PFSK-1 (cell line): ENCODE measurements around the gene PPIB.

ENCODE experiments used
- FOXP2 ChIP-seq: optimal IDR thresholded peaks from 2 replicates; pipeline ENCODE3; 2011; ENCODE audit warnings: borderline replicate concordance, control low read depth, inconsistent platforms; ENCODE audit not compliant: insufficient read depth; ENCODE audit errors: extremely low read length, extremely low read depth
- POLR2AphosphoS5 ChIP-seq: IDR thresholded peaks from 2 replicates; pipeline ENCODE4 v1.6.1; 2012; ENCODE audit warnings: low read depth, mild to moderate bottlenecking, control low read depth, low read length, moderate library complexity
- REST ChIP-seq, 2 experiments: IDR thresholded peaks; 2 replicates each; pipeline versions ENCODE4 v1.6.1 to v1.8.0; 2011 to 2012; ENCODE audit warnings: low read depth in 2 of 2, low read length in 2 of 2, control low read depth in 1 of 2, inconsistent platforms in 1 of 2, mild to moderate bottlenecking in 1 of 2, moderate library complexity in 1 of 2; ENCODE audit not compliant: insufficient read depth in 1 of 2
- SIN3A ChIP-seq: IDR thresholded peaks from 2 replicates; pipeline ENCODE4 v1.6.1; 2012; ENCODE audit warnings: mild to moderate bottlenecking, low read length, moderate library complexity, borderline replicate concordance; ENCODE audit not compliant: insufficient read depth
- TAF1 ChIP-seq: IDR thresholded peaks from 2 replicates; pipeline ENCODE4 v1.6.1; 2012; ENCODE audit warnings: low read length, control low read depth, borderline replicate concordance; ENCODE audit not compliant: insufficient read depth

Gene PPIB

DNA sequence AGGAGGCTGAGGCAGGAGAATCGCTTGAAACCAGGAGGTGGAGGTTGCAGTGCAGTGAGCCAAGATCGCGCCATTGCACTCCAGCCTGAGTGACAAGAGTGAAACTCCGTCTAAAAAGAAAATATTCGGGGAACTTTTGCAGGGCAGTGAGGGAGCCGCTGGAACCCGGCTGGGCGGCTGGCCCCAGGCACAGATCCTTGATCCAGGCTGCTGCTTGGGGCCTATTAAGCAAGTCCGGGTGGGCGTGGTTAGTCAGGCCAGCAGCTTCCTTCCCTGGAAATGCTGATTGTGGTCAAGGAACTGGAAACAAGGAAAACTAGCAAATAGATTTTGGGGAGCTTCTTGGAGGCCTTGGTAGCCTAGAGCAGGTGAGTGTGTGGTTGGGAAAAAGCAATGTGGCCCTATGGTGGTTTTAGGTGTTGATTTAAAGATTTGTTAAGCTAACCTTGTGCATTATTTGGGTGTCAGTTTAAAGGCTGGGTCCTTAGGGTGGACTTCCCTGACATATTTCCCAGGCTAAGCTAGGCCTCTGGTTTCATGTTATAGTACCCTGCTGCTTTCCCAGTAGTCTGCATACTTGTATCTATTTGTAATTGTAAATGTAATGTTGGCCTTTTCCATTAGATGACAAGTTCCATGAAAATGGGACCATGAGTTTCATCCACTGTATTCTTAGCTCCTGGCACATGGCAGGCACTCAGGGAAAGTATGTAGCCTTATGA lies 29.0 kb downstream of the PPIB start:
- no peak for TF ChIP-seq TAF1
- TF ChIP-seq REST (IDR thresholded peaks at IDR 0.05; ENCODE audit: insufficient read depth in 1 of 2, low read depth in 2 of 2, low read length in 2 of 2), result no peak
- no peak for TF ChIP-seq SIN3A
- no peak for TF ChIP-seq POLR2AphosphoS5
- no peak for TF ChIP-seq FOXP2

- TF ChIP-seq REST (IDR thresholded peaks at IDR 0.05; ENCODE audit: insufficient read depth in 1 of 2, low read depth in 2 of 2, low read length in 2 of 2) (no peak), TAF1 (no peak)
These were observed 30.6 kb downstream of the PPIB start for GRCh38 chr15:64132217-64132616.

- TF ChIP-seq SIN3A (no peak), POLR2AphosphoS5 (no peak), REST (IDR thresholded peaks at IDR 0.05; ENCODE audit: insufficient read depth in 1 of 2, low read depth in 2 of 2, low read length in 2 of 2) (no peak), TAF1 (no peak), FOXP2 (no peak)
These were observed 31.3 kb downstream of the PPIB start for GRCh38 chr15:64131547-64131946.

DNA sequence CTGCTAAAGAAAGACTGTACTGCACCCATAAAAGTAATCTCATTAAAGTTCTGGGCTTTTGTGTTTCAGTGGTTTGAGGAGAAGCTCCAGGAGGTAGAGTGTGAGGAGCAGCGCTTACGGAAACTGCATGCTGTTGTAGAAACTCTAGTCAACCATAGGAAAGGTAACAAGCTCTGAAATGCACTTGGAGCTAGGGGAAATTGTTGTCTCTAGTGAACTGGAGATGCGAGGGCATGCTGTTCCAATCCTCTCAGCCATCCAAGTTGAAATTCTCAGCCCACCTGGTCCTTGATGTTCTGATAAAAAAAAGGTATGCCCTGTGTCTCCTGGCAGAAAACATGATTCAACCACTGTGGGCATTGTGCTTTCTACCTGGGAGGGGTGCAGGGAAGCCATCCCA lies 32.7 kb downstream of the PPIB start:
- TF ChIP-seq REST (IDR thresholded peaks at IDR 0.05; ENCODE audit: insufficient read depth in 1 of 2, low read depth in 2 of 2, low read length in 2 of 2), result no peak
- no peak for TF ChIP-seq POLR2AphosphoS5
- no peak for TF ChIP-seq TAF1
- TF ChIP-seq FOXP2, result no peak
- no peak for TF ChIP-seq SIN3A
